Adrenal gland (tissue), 5 donors: Measurements from ENCODE around the gene CDK11A.

ENCODE experiments used
- POLR2A ChIP-seq, 2 donors: fragments of 450-650 bp; IDR thresholded peaks; one replicate each; pipeline ENCODE4 v1.6.1; 2017; ENCODE audit warnings: antibody characterized with exemption in 2 of 2, mild to moderate bottlenecking in 2 of 2, moderate library complexity in 1 of 2
- TF ChIP-seq, protein P1 (sequence below), 6 experiments: fragments of 450-650 bp in 4 of 6; fragments of 200-600 bp in 2 of 6; sonication (generic) in 1 of 6; IDR thresholded peaks; 1 replicate in 5 of 6; 2 replicates in 1 of 6; pipeline versions ENCODE4 v1.5.1 to v1.8.0; 2016 to 2021; ENCODE audit warnings: antibody characterized with exemption in 6 of 6, mild to moderate bottlenecking in 2 of 6, moderate library complexity in 1 of 6
- donor health status: DM: no; HTN: no; CAD: no.

DNA sequence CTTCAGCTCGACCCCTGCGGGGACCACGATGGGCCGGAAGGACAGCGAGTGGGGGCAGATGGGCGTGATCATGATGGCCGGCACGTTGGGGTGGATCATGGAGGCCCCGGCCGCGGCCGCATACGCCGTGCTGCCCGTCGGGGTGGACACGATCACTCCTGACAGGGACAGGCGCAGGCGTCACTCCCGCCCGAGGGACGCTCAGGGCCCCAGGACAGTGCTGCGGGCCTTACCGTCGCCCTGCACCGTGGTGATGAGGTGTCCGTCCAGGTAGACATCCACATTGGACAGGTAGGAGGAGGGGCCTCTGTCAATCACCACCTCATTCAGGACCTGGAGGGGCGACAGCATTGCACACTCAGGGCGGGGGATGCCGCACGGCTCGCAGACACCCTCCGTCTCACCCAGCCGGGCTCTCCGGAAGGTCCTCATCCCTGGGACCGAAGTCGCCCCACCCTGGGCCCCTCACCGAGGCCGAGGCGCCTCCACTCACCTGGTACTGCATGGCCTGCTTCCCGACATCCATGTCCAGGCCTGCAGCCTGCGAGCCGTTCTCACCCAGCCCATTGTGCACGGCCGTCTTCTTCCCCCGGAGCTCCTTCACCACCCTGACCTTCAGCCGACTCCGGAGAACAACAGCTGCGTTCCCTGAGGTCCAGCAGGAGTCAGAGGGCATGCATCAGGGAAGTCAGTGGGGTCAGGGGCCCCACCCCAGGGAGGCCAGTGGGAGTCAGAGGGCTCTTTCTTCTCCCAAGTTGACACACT is 30.1 kb upstream of the CDK11A start:
- TF ChIP-seq, protein P1, sequence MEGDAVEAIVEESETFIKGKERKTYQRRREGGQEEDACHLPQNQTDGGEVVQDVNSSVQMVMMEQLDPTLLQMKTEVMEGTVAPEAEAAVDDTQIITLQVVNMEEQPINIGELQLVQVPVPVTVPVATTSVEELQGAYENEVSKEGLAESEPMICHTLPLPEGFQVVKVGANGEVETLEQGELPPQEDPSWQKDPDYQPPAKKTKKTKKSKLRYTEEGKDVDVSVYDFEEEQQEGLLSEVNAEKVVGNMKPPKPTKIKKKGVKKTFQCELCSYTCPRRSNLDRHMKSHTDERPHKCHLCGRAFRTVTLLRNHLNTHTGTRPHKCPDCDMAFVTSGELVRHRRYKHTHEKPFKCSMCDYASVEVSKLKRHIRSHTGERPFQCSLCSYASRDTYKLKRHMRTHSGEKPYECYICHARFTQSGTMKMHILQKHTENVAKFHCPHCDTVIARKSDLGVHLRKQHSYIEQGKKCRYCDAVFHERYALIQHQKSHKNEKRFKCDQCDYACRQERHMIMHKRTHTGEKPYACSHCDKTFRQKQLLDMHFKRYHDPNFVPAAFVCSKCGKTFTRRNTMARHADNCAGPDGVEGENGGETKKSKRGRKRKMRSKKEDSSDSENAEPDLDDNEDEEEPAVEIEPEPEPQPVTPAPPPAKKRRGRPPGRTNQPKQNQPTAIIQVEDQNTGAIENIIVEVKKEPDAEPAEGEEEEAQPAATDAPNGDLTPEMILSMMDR (IDR thresholded peaks at IDR 0.05), result no peak
- TF ChIP-seq POLR2A (IDR thresholded peaks at IDR 0.05), result no peak
